Smooth muscle cell (in vitro differentiated cells): Measurements from ENCODE around the gene BRMS1. TPM values are rescaled to one million over a fixed set of nuclear protein-coding genes. Genes with fewer than 3 reads are reported as not detected.

ENCODE experiments used
- DNase-seq: peaks from one replicate; lab custom pipeline; 2025; ENCODE audit not compliant: unreplicated experiment; lab: John Stamatoyannopoulos, UW
- H2AFZ ChIP-seq: fragments of 200-600 bp; sonication (generic); 2 replicates; pipeline ENCODE4 v1.6.0; 2016; ENCODE audit warnings: antibody characterized with exemption, low read depth, mild to moderate bottlenecking
- H3F3A ChIP-seq: fragments of 200-600 bp; sonication (generic); 2 replicates; pipeline ENCODE4 v1.6.0; 2017; ENCODE audit warnings: antibody characterized with exemption, low read depth
- H3K27ac ChIP-seq: fragments of 200-600 bp; sonication (generic); 2 replicates; pipeline ENCODE4 v1.5.1; 2016; ENCODE audit warnings: low read depth, mild to moderate bottlenecking
- H3K27me3 ChIP-seq: fragments of 200-600 bp; sonication (generic); 2 replicates; pipeline ENCODE4 v1.6.1; 2016; ENCODE audit warnings: low read depth, mild to moderate bottlenecking
- H3K36me3 ChIP-seq: fragments of 200-600 bp; sonication (generic); 2 replicates; pipeline ENCODE4 v1.5.1; 2016; ENCODE audit warnings: low read depth
- H3K4me1 ChIP-seq: fragments of 200-600 bp; sonication (generic); 2 replicates; pipeline ENCODE4 v1.5.1; 2016; ENCODE audit warnings: low read depth
- H3K4me2 ChIP-seq: fragments of 200-600 bp; sonication (generic); 2 replicates; pipeline ENCODE4 v1.6.0; 2016; ENCODE audit warnings: mild to moderate bottlenecking
- H3K4me3 ChIP-seq: fragments of 200-600 bp; sonication (generic); 2 replicates; pipeline ENCODE4 v1.5.1; 2016; ENCODE audit warnings: mild to moderate bottlenecking
- H3K79me2 ChIP-seq: fragments of 200-600 bp; sonication (generic); 2 replicates; pipeline ENCODE4 v1.6.0; 2016; ENCODE audit warnings: low read depth, mild to moderate bottlenecking
- H3K9ac ChIP-seq: fragments of 200-600 bp; sonication (generic); 2 replicates; pipeline ENCODE4 v1.6.0; 2016; ENCODE audit warnings: low read depth
- H3K9me3 ChIP-seq: fragments of 200-600 bp; sonication (generic); replicated peaks from 2 replicates; pipeline ENCODE4 v1.5.1; 2016; ENCODE audit warnings: low read depth
- H4K20me1 ChIP-seq: fragments of 200-600 bp; sonication (generic); 2 replicates; pipeline ENCODE4 v1.6.0; 2016; ENCODE audit warnings: low read depth
- CTCF ChIP-seq: fragments of 200-600 bp; sonication (generic); IDR thresholded peaks from 2 replicates; pipeline ENCODE4 v1.5.1; 2017; ENCODE audit warnings: borderline replicate concordance, mild to moderate bottlenecking, antibody characterized with exemption; ENCODE audit not compliant: insufficient read depth, poor library complexity, severe bottlenecking
- WGBS: methylation state at CpG from one replicate; pipeline ENCODE4 v1.1.7; 2016; ENCODE audit warnings: low lambda C conversion rate; 5-methylcytosine and 5-hydroxymethylcytosine counted together
- polyA plus RNA-seq: library from polyadenylated mRNA; unstranded; fragments of >200 nt; fragmentation: Nextera tagmentation; extraction: Ambion mirVana; gene quantifications from 2 replicates; pipeline ENCODE4 v1.2.1, GENCODE V29; 2016
- total RNA-seq: library from RNA; depleted of rRNA; stranded (reverse); fragments of >200 nt; gene quantifications from 2 replicates; pipeline ENCODE4 v1.2.3, GENCODE V29; 2014

BRMS1 gene
- total and polyA plus RNA-seq, 2 experiments from 2014 or later: 23.8 to 44.2 TPM

GRCh38 chr11:66365711-66366619 lies 21.1 kb upstream of the BRMS1 start:
- no peaks in the 10 kb centered on the region for H3F3A ChIP-seq
- no peak for DNase-seq
- H3K27me3 ChIP-seq: no peaks in the 10 kb centered on the region
- WGBS: 91% methylated on average over 14 of the region's 14 CpGs
- no peaks in the 10 kb centered on the region for H3K79me2 ChIP-seq
- no peak overlapping the region for H3K9ac ChIP-seq
- H3K4me1 ChIP-seq: peaks cover 6% of the 10 kb centered on the region
- H3K4me3 ChIP-seq: no peak overlapping the region
- TF ChIP-seq CTCF: no peak
- H3K36me3 ChIP-seq: no peaks in the 10 kb centered on the region
- no peak overlapping the region for H3K27ac ChIP-seq
- H4K20me1 ChIP-seq: peaks cover 12% of the 10 kb centered on the region
- H3K4me2 ChIP-seq: no peak overlapping the region
- H2AFZ ChIP-seq: no peak overlapping the region
- no peaks in the 10 kb centered on the region for H3K9me3 ChIP-seq

- no peaks in the 10 kb centered on the region for H3F3A ChIP-seq
- 95% methylated on average over 6 of the region's 6 CpGs for WGBS
- no peaks in the 10 kb centered on the region for H3K9me3 ChIP-seq
- no peak for DNase-seq
- H3K4me2 ChIP-seq: no peak overlapping the region
- H3K79me2 ChIP-seq: no peaks in the 10 kb centered on the region
- no peak overlapping the region for H3K9ac ChIP-seq
- TF ChIP-seq CTCF: no peak
- no peak overlapping the region for H3K4me3 ChIP-seq
- no peak overlapping the region for H2AFZ ChIP-seq
- H3K27ac ChIP-seq: no peak overlapping the region
- H3K27me3 ChIP-seq: no peaks in the 10 kb centered on the region
- H3K36me3 ChIP-seq: no peaks in the 10 kb centered on the region
- peaks cover 3% of the 10 kb centered on the region for H3K4me1 ChIP-seq
- H4K20me1 ChIP-seq: peaks cover 11% of the 10 kb centered on the region
Measured at GRCh38 chr11:66365166-66365565, 20.3 kb upstream of the BRMS1 start.

GRCh38 chr11:66363805-66364535 lies 19.1 kb upstream of the BRMS1 start:
- Histone ChIP-seq H3K9me3 (no peaks in the 10 kb centered on the region), H3K36me3 (no peaks in the 10 kb centered on the region), H3K4me3 (no peak overlapping the region), H3F3A (no peaks in the 10 kb centered on the region), H3K4me2 (no peak overlapping the region), H3K9ac (no peak overlapping the region), H3K27me3 (no peaks in the 10 kb centered on the region), H4K20me1 (no peaks in the 10 kb centered on the region), H3K27ac (no peak overlapping the region), H3K79me2 (no peaks in the 10 kb centered on the region), H3K4me1 (no peaks in the 10 kb centered on the region), H2AFZ (no peak overlapping the region)
- no peak for DNase-seq
- WGBS: 82% methylated on average over 14 of the region's 15 CpGs
- peak; percentile 85 for TF ChIP-seq CTCF
